IPS-NIHi7 (cell line): Measurements from ENCODE around the gene F8.
"Not testable (repeated sequence)": the region's sequence is repeated elsewhere in the genome, so short reads cannot be mapped to it uniquely, and the experiment has no call there.

Source experiments
- DNase-seq: peaks from one replicate; pipeline ENCODE4 v3.0.0; 2012; ENCODE audit warnings: mixed read lengths; ENCODE audit errors: extremely low spot score

Gene F8

GRCh38 chrX:154986826-154987575 is 35.5 kb downstream of the F8 start:
- DNase-seq = no peak

DNA sequence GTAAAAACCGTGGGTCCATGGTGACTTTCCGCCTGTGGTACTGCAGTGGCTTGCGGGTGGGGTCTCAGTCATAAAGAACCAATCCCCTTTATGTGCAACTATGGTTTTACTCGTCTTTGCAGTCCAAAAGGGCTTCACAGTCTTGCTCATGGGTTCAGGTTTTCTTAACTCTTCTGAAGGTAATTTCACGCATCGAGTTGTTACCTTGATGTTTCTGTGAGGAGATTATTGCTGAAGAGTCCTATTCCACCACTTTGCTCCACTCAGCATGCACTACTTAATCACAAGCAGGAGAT is 41.5 kb downstream of the F8 start:
- DNase-seq = no peak

- DNase-seq = peak; percentile 60
Measured at GRCh38 chrX:154980330-154981115, 42.0 kb downstream of the F8 start.

- no peak for DNase-seq
Measured at GRCh38 chrX:154979629-154980028, 42.9 kb downstream of the F8 start.

- no peak for DNase-seq
Measured at GRCh38 chrX:154968353-154968752, 54.2 kb downstream of the F8 start.

GRCh38 chrX:154967603-154968002 is 54.9 kb downstream of the F8 start:
- no peak for DNase-seq

- no peak for DNase-seq
Measured at GRCh38 chrX:154961947-154962346, 60.6 kb downstream of the F8 start.

GRCh38 chrX:154955799-154956198 is 66.7 kb downstream of the F8 start:
- DNase-seq = not testable (repeated sequence)

DNA sequence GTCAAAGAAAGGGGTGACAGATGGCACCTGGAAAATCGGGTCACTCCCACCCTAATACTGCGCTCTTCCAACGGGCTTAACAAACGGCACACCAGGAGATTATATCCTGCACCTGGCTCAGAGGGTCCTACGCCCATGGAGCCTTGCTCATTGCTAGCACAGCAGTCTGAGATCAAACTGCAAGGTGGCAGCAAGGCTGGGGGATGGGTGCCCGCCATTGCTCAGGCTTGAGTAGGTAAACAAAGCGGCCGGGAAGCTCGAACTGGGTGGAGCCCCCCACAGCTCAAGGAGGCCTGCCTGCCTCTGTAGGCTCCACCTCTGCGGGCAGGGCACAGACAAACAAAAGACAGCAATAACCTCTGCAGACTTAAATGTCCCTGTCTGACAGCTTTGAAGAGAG is 83.3 kb downstream of the F8 start:
- DNase-seq = not testable (repeated sequence)

- DNase-seq = not testable (repeated sequence)
Measured at GRCh38 chrX:154924771-154925170, 97.8 kb downstream of the F8 start.

DNA sequence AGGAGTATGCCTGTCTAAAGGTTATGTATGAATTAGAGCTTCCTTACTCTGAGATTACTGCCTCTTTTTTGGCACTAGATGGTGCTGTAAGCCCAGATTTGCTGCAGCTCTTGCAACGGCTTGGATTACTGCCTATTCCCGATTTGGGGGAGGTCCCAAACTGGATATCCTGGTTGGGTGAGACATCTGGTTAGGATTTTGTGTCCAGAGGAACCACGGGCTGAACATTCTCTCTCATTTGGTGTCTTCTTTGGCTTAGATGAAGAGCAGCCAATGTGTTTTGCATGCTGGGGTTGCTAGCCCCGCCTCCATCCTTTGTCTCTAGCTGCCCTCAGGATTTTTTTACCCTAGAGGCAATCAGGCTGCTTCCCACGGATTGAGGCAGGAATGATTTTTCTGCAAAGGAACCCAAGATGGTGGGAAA is 104.5 kb downstream of the F8 start:
- DNase-seq = peak; percentile 67

- no peak for DNase-seq
Measured at GRCh38 chrX:154914052-154914451, 108.5 kb downstream of the F8 start.

DNA sequence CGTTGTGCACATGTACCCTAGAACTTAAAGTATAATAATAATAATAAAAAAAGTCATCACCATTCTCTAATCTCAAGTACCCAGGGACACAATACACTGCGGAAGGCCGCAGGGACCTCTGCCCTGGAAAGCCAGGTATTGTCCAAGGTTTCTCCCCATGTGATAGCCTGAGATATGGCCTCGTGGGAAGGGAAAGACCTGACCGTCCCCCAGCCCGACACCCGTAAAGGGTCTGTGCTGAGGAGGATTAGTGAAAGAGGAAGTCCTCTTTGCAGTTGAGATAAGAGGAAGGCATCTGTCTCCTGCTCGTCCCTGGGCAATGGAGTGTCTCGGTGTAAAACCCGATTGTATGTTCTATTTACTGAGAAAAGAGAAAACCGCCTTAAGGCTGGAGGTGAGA is 112.0 kb downstream of the F8 start:
- DNase-seq = not testable (repeated sequence)

GRCh38 chrX:154910048-154910447 is 112.5 kb downstream of the F8 start:
- not testable (repeated sequence) for DNase-seq

GRCh38 chrX:154908821-154909220 is 113.7 kb downstream of the F8 start:
- no peak for DNase-seq

DNA sequence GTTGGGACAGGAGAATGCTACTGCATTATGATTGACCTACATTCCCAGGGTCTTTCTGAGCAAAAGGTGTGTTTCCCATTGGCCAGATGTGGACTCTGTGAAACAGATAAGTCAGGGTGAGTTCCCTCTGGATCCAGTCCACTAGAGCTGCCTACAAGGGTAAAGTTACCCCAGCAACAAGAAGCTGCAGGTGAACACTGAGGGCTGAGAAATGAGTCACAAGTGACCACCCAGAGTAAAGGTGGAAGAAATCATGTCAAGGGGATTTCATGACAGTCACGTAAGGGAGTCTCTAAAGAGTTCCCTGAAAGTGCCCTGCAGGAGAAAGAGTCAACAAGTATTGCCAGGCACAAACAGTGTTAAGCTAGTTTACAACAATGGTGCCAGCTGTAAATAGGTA is 120.1 kb downstream of the F8 start:
- DNase-seq = no peak

- no peak for DNase-seq
Measured at GRCh38 chrX:154900323-154900722, 122.2 kb downstream of the F8 start.

GRCh38 chrX:154892296-154892695 is 130.2 kb downstream of the F8 start:
- DNase-seq = no peak

DNA sequence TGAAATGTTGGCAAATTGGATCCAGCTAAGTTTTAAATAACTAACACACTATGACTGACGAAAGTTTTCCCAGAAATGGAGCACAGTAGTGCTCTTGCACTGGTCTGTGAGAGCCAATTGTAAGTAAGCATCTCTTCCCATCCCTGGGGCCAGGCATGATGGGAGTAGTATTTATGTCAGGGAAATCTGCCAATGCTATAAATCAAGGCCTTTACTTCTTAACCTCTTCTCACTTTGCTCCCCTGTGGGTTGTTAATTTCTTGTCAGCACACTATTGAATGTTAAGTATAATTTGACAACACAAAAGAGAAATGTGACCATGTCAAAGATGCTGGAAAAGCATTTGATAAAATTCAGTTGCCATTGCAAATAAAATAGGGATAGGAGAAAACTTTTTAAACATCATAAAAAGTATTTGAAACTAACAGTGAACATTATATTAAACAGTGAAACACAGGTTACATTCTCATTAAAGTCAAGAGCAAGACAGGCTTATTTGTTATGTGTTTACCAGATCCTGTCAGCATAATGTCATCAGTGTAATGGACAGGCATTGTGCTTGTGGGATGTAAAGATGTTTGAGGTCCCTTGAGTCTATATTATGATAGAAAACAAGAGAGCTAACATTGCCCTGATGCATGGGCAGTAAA is 131.4 kb downstream of the F8 start:
- no peak for DNase-seq

- not testable (repeated sequence) for DNase-seq
Measured at GRCh38 chrX:154886789-154887221, 135.7 kb downstream of the F8 start.

- DNase-seq = not testable (repeated sequence)
Measured at GRCh38 chrX:154886069-154886788, 136.3 kb downstream of the F8 start, which contains the start of gene F8A1. TSS of gene F8A1 (plus strand) at chrX:154886355. CDS start at chrX:154886375, 20 bp downstream.

DNA sequence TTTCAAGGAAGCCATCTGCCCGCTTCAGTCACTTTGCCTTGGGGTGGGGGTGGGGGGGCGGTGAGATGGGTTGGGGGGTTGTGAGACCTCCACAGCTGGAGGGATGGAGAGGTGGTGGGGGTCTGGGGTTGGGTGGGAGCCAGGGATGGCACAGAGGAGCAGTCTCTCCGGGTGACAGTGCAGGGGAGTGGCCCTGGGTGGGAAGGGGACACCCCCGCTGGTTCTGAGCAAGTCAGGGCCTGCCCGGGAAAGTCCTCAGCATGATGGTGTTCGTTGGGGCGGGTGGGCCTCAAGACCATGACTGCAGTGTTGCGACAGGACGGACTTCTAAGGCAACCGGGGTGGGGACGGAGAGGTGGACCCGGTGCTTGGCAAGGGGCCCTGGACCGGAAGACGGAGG is 137.0 kb downstream of the F8 start:
- not testable (repeated sequence) for DNase-seq
